ENCODE results near the gene HECA.

DNA sequence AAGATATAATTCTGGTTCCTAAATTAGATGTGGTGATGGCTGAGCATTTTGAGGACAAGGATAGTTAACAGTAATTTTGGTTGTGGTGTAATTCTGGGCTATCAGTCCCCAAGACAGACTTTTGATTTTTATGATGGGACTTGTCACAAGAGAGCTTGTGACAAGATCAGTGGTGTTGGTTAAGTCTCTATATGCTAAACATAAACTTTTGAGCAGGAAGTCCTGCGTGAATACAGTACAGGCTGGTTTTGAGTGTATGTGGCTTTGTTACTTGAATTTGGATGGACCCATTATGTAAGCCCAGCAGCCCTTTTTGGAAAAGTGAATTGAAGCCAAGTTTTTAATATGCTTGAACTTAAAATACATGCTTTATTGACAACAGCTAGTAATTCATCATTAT is 38.9 kb downstream of the HECA start:
- TF ChIP-seq CTCF (conservative IDR thresholded peaks at IDR 0.05 in 1 of 2, IDR thresholded peaks at IDR 0.05 in 1 of 2; ENCODE audit: low read depth in 1 of 2, low read length in 2 of 2) (no peak), EZH2 (IDR thresholded peaks at IDR 0.05; ENCODE audit: low read length, missing control alignments) (no peak)
